ENCODE measurements around the gene URB1.
"Not testable (repeated sequence)": the region's sequence is repeated elsewhere in the genome, so short reads cannot be mapped to it uniquely, and the experiment has no call there.

Gene URB1

DNA sequence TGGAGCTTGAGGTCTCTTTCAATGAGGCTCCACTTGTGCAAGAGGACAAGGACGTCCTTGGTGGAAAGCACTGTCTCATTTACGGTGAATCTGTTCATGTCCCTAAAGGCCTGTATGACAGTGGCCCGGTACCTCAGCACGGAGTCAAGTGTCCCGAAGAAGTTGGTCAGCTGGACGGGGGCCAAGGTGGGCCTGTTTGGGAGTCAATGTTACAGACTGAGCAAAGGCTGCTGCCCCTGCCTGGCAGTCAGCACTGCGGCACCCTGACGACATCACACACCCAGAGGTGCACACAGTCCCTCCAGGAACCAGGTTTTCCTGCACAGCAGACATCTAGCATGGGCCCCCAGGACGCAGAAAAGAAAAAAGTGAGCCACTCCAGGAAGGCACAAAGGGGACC lies 75.1 kb downstream of the URB1 start:
- no peak for DNase-seq (ENCODE audit: low spot score)

DNA sequence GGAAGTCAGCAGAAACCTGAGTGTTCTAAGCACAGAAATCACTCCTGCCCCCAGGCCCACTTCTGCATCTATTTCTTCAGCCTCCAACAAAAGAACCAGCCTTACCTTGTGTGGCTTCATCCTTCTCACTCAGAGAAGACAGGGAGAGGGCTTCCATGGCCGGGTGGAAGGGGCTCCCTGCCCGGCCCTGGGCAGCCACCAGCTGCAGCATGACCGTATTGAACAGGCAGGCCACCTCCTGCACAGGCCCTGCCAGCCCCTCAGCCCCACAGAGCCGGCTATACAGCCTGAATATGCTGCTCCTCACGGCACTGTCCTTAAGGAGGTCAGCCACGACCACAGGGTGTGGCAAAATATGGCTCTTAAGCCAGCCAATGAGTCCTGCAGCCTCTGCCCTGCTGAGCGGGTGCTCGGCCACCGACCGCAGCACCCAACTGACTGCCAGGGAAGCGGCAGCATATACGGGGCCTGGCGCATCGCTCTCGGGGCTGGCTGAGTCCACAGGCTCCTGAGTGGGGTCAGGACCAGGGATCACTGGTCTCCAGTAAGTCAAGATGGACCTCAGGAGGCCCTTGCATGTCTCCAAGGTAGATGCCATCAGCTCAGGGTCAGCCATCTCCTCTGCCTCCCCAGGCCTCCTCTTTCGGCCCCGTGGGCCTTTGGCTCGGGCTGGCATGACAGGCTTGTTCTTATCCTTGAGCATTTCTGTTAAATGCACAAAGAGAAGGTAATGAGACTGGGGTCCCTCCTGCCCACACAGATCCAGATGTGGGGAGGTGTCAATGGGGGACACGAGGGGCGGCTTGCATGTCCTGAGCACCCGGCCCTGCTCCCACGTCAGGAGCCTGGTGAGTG lies 76.2 kb downstream of the URB1 start:
- no peak for DNase-seq (ENCODE audit: low spot score)

DNA sequence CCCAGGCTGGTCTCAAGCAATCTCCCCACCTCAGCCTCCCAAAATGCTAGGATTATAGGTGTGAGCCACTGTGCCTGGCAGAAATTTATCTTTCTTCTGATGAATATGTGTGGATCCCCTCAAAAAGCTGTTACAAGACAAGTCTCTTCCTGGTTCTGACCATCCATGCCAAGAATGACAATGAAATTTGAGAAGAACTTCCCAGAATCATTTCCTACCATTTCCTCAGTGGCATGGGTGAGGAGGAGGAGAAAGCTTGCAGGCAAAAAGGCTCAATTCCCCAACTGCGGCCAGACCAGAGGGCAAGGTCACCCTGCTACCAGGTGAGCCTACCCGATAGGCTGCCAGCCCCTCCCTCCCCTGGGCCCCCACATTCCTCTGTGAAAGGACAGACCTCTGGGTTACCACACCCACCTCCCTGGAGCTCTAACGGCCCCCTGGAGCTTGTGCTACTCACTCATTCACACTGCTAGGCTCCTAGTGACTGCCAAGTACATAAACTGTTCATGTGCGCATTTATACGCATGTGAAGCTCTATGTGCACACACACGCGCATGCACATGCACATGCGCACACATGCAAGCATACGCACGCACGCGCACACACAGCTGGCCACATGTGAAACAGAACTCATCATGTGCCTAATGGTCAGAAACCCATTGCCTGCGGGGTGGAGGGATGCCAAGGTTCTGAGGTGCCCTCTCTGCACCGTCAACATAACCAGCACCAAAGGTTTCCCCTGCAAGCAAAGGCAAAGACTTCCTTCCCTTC lies 77.1 kb downstream of the URB1 start:
- no peak for DNase-seq (ENCODE audit: low spot score)

DNA sequence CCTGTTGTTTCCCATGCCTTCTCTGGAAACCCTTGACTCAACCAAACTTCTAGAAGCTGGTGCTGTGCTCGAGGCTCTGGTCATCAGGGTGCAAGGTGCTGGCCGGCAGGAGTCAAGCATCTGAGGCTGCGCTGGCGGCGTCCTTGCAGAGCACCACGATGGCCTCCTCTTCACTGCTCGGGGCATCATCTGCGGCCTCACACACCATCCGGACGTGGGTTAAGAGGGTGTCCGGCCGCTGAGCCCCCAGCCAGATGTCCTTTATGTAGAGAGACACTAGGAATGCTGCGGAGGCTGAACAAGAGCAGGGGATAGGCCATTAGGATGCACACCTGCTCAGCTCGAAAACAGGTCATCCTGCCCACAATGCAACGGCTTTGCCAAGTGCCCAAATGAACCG lies 78.0 kb downstream of the URB1 start:
- no peak for DNase-seq (ENCODE audit: low spot score)

DNA sequence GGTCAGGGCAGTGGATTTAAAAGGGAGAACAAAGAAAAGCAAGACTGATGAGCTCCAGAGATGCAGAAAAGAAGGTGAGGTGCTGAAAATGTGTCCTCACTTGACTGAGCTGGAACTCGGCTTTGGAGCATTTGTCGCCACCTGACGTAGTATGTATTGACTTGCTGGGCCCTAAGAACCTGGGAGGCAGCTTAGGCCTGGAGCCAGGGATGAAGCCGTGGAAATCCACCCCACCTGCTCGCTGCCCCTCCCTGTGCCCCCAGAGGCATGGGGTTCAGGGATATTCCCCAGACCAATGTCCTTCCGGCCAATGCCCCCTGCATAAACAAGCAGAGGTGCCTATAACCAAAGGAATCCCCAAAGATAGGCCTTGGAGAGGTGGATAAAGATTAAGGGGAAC lies 79.8 kb downstream of the URB1 start:
- DNase-seq (ENCODE audit: low spot score): no peak

DNA sequence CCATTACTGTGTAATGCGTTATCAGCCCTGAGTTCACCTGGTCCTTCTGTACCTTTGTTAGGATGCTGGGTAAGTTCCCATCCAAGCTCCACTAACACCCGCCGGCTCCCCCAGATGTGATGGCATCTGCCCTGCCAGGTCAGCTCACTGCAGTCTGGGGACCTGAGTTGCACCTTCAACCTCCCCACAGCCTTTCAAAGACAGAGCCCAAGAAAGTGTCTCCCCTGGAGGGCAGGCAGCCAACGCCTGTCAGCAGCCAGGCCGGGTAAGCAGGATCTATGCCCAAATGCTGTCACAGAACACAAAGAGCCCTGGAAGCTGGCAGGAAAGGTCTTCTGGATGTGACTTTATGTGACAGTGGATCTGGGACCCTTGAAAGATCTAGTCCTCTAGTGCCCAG lies 80.5 kb downstream of the URB1 start:
- no peak for DNase-seq (ENCODE audit: low spot score)

DNA sequence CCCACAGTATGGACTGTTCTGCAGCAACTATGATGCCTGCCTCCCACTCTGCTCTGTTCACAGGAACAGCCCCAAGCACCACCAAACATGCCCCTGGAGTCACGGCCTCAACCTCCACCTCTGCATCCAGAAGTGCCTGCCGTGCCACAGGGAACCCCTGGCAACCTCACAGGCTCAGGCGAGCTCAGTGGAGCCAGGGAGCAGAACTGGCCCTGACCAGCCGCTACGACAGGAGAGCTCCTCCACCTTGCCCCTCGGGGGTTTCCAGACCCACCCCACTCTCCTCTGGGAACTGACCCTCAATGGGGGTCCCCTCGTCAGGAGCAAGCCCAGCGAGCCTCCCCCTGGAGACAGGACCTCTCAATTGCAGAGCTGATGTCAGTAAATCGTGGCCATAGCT lies 81.2 kb downstream of the URB1 start:
- DNase-seq (ENCODE audit: low spot score): no peak

DNA sequence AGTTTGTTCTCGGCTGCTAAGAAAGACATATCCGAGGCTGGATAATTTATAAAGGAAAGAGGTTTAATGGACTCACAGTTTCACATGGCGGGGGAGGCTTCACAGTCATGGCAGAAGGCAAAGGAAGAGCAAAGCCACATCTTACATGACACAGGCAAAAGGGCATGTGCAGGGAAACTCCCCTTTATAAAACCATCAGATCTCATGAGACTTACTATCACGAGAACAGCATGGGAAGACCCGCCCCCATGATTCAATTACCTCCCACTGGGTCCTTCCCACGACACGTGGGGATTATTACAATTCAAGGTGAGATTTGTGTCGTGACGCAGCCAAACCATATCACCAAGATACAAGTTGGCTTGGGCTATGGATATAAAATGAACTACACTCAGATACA lies 81.8 kb downstream of the URB1 start:
- DNase-seq (ENCODE audit: low spot score): not testable (repeated sequence)

DNA sequence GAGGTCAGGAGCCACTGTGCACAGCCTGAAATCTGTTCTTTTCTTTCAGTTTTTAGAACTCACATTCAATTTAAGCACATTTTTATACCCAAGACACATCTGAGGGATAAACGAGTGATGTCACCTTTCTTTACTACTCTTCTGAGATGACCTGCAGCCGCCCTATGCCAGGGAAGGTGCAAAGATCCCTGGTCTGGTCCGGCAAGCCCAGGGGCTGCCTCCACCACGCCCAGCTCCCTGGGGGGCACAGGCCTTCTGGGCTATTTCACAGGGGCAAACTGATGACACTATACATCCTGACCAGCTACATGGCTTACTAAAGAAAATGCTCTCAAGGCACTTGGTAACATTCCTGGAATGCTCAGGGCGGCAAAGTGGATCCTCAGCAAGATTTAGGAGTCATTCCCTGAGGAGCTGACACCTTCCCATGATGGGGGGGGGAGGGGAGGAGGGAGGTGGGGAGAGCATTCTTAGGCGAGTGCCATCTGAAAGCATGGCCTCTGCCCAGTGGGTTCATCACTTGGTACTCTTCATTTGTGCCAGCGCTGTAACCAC lies 82.8 kb downstream of the URB1 start:
- no peak for DNase-seq (ENCODE audit: low spot score)

DNA sequence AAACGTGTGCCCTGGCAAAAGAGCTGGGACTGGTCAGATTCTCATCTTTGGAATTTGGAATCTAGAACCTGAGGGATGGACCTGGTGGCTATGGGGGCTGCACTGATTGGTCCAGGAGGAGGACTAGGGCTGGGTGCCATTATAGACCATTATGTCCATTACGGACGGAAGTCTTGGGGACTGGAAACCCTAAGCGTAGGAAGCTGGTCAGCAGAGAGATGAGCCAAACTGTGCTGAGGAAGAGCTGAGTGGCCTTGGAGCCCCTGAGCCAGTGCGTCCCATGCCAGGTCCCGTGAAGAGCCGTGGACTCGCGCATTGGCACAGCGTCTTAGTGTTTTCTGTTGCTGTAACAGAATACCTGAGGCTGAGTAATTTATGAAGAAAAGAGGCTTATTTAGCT lies 84.1 kb downstream of the URB1 start:
- DNase-seq (ENCODE audit: low spot score): no peak

DNA sequence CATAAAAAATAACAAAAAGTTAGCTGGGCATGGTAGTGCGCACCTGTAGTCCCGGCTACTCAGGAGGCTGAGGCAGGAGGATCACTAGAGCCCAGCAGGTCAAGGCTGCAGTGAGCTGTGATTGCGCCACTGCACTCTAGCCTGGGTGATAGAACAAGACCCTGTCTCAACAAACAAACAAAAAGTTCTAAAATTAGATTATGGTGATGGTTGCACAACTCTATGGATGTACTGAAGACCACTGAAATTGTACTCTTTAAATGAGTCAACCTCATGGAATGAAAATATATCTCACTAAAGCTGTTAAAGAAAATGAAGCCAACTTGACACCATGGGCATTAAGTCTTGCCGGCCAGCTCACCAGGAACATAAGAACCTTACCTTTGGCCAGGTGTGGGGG lies 85.1 kb downstream of the URB1 start:
- no peak for DNase-seq (ENCODE audit: low spot score)

DNA sequence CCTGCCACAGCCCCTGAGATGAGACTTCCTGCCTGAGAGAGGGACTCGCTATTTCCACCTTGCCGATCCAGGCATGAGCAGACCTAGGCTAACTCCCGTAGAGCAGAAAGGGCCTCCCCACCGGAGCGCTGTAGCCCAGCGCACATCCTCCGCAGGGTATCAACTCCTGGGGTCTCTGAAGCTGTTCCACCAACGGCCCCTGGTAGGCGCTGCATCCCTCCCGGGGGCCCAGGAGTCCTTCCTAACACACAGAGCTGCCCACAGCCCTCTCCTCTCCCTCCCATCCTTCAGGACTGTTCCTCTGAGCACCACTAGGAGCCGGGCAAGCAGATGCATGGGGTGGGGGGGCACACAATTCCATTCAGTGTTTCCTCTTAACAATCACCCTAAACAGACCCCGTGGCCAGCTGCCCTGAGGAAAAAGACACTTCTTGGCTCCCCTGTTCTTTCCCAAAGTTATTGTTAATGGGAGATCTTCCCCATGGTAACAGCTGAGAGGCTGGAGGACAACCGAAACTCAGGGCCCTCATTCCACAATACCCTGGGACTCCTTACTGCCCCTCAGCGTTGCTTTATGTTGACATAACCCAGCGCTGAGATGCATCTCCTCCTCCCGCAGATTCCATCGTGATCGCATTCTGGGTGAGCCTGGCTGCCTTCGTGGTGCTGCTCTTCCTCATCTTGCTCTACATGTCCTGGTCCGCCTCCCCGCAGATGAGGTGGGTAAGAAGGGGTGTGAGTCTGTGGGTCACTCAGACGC lies 86.6 kb downstream of the URB1 start:
- no peak for DNase-seq (ENCODE audit: low spot score)

DNA sequence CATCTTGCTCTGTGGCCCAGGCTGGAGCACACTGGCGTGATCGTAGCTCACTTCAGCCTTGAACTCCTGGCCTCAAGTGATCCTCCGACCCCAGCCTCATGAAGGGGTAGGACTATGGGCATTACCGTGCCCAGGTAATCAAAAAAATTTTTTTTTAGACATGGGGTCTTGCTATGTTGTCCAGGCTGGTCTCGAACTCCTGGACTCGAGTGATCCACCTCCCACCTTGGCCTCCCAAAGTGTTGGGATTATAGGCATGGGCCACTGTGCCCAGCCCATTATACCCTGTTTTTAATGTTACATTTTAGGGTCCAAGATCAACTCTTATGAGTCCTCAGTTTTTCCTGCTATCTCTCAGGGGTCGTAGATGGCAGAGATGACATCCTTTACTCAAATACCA lies 87.8 kb downstream of the URB1 start:
- no peak for DNase-seq (ENCODE audit: low spot score)

DNA sequence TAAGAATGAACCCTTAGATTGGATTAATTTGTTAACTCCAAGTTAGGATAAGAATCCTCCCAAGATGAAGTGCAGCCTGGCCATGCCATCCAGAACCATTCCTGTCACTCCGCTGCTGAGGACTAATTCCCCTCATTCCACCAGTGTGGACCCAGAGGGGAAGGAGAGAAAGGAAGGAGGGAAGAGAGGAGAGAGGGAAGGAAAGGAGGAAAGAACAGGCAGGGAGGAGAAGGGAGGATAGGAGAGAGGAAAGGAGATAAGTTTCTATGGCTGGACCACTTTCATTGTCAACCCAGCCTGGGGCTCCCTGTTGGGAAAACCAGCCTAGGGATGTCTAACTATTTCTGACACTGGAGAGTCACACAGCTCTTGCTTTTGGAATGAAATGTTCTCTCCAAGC lies 89.4 kb downstream of the URB1 start:
- no peak for DNase-seq (ENCODE audit: low spot score)

DNA sequence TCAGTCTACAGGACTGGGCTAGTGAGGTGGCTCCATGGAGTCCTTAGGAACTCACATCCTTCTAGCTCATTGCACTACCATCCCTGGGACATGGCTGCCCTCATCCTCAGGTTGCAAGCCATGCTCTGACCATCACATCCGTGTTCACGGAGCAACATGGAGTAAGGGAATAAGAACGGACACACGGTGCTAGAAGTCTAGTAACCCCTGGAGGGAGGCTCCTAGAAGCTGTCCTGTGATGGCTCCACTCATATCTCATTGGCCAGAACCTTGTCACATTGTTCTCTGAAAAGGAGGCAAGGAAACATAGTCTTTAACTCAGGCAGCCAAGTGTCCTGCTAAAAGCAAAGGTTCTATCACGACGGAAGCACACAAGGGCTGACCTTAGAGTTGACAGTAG lies 90.3 kb downstream of the URB1 start:
- DNase-seq (ENCODE audit: low spot score): no peak

DNA sequence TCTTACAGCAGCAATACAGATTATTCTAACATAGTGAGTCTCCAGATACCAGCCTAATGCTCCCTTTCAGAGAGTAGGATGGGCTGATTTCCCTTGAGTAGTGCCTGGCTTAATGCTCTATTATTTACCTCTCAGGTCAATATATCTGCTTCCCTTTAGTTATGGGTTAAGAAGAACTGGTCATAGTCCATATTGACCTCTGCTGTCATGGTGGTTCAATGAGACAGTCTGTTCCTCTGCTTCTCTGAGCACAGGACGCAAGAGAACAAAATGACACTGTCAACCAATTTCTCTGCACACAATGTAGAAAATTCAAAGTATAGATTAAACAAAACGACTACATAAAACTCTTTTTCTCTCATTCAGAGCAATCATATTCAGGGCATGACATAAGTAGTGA lies 91.2 kb downstream of the URB1 start:
- DNase-seq (ENCODE audit: low spot score): no peak

DNA sequence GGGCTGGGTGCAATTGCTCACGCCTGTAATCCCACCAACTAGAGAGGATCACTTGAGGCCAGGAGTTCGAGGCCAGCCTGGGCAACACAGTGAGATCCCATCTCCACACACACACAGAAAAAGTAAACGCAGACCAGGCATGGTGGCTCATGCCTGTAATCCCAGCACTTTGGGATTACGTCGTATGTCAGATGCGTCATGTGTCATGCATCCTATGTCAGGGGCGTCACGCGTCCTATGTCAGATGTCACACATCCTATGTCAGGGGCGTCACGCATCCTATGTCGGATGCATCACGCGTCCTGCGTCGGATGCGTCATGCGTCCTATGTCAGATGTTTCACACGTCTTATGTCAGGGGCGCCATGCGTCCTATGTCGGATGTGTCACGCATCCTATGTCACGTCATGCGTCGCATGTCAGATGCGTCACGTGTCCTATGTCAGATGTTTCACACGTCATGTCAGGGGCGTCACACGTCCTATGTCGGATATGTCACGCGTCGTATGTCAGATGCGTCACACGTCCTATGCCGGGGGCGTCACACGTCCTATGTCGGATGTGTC lies 92.6 kb downstream of the URB1 start:
- DNase-seq (ENCODE audit: low spot score): no peak

DNA sequence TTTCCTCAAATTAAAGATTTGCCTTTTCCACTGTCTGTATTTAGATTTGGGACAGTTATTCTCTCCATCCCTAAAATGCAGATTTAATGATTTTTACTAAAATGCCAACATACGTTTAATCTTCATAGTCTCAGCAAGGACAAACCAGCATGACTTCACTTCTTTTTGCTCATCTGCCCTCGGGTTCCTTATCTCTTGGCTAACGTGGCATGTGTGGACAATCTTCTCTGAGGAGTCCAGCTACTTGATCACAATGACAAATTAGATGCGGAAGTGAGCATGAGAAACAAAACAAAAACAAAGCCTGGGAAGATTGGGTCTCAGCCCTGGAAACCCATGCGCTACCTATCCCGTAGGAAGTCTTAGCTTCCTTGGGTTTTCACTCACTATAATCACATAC lies 93.1 kb downstream of the URB1 start:
- no peak for DNase-seq (ENCODE audit: low spot score)

DNA sequence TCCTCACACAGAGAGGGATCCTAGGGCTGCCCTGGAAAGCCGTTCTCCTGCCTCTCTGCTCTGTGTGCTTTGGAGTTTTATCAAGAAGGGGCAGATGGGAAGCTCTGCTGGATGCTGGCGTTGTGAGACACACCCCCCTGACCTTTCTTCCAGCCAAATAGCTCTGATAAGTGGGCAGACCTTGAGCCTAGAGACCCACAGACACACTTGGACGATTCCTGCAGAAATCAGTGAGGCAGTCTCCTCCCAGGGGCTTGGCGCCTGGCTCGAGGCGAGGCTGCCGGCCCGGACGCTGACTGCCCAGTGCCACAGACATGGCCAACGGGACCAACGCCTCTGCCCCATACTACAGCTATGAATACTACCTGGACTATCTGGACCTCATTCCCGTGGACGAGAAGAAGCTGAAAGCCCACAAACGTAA lies 94.1 kb downstream of the URB1 start, which contains the start of gene MRAP:
Gene MRAP, plus strand, starts transcription at position 198 of the 424 bp plus-strand sequence. Its CDS starts 117 bp downstream, at position 315.
- no peak for DNase-seq (ENCODE audit: low spot score)

DNA sequence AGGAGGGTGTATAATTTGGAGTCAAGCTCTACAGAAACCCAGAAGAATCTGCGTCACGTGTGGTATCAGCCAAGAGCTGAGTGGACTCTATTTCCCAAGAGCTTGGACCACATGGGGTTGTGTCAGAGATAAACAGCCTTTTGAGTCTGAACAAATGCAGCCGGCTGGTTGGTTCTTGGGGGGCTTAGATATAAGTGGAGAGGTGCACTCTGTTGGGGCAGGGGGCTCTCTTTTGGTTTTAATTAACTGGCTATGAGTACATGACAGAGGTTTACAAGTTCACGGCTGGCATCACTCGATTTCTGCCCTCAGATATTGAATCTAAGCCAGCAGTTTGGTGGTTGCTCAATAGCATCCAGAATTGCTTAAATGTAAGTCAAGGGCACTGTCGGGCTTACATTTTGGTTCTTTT lies 94.7 kb downstream of the URB1 start:
- no peak for DNase-seq (ENCODE audit: low spot score)

DNA sequence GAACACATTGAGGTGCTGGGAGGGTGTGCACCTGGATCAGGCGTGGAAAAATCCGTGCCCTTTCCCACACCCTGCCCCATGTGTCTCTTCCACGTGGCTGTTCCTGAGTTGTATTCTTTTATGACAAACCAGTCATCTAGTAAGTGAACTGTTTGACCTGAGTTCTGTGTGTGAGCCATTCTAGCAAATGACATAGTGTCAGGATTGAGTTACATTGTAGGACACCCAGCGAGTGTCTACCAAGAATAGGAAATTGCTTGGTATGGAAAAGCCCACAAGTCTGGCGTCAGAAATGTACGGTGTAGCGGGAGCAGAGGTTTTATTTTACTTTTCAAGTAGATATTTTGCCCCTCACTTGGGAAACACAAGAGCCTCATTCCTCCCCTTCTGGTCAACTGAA lies 95.4 kb downstream of the URB1 start:
- DNase-seq (ENCODE audit: low spot score): no peak

DNA sequence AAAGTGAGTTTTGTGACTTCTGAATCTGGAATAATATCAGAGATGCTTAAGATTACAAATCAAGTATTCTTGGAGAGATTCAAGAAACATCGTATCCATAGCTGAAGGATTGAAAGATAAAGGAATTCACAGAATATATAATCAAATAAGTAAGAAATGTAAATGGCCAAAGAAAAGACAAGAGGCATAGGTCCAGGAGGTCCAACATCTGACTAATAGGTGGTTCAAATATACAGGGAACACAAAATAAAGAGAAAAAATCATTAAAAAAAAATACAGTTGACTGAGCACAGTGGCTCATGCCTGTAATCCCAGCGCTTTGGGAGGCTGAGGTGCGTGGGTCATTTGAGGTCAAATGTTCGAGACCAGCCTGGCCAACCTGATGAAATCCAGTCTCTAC lies 107.3 kb downstream of the URB1 start:
- DNase-seq (ENCODE audit: low spot score): no peak
